Erythroblast (primary cell): Measurements from ENCODE around the gene VEGFA.

Source experiments
- GATA1 ChIP-seq: IDR thresholded peaks from 2 replicates; pipeline ENCODE4 v1.6.1; 2011; ENCODE audit warnings: low read depth, mild to moderate bottlenecking, control low read depth, low read length, moderate library complexity
- POLR2A ChIP-seq: IDR thresholded peaks from 2 replicates; pipeline ENCODE4 v1.6.1; 2011; ENCODE audit warnings: mild to moderate bottlenecking, low read length

DNA sequence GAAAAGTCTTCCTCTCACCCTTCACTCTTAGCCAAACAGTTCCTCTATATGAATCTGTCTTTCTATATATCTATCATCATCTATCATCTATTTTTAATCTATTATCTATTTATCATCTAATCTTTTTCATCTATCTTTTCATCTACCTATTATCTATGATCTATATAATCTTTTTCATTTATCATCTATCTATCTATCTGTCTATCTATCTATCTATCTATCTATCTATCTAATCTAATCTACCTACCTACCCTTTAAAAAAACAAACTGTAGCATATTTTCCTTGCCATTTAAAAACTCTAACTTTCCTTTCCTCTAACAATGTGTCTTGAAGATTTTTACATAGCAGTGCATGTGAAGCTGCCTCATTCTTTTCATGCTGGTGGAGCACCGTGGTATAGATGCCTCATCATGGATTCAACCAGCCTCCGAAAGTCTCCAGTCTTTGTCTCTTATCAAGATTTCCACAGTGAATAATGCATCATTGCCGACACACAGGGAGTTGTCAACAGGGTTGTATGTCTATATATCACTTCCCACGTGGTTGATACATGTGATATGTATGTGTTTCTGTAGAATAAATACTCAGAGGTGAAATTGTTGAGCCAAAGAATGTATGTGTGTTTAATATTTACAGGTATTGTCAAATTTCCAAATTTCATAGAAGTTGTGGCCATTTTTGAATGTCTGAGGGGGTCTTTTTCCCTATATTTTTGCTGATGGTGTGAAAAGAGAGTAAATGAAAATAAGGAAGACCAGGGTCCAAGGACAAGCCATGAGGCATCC is 51.3 kb downstream of the VEGFA start:
- no peak for TF ChIP-seq POLR2A
- no peak for TF ChIP-seq GATA1
